Sigmoid colon (tissue), 7 donors: ENCODE measurements around the gene SIRT4. TPM values are rescaled to one million over a fixed set of nuclear protein-coding genes. Genes with fewer than 3 reads are reported as not detected.

ENCODE experiments used
- DNase-seq: peaks from one replicate; pipeline ENCODE4 v3.0.0-alpha.2; 2019
- H3K27ac ChIP-seq, 4 donors: fragments of 200-600 bp; sonication (generic); one replicate each; pipeline ENCODE4 v1.5.1; 2016 to 2019; ENCODE audit warnings: mild to moderate bottlenecking in 1 of 4
- H3K27me3 ChIP-seq, 3 donors: fragments of 200-600 bp; sonication (generic); one replicate each; pipeline ENCODE4 v1.5.1; 2019; ENCODE audit warnings: mild to moderate bottlenecking in 1 of 3
- H3K36me3 ChIP-seq, 4 donors: fragments of 200-600 bp; sonication (generic); one replicate each; pipeline ENCODE4 v1.5.1; 2016 to 2019
- H3K4me1 ChIP-seq, 4 donors: fragments of 200-600 bp; sonication (generic); one replicate each; pipeline ENCODE4 v1.5.1; 2017 to 2019
- H3K4me3 ChIP-seq, 4 donors: fragments of 200-600 bp; sonication (generic); one replicate each; pipeline ENCODE4 v1.5.1; 2017 to 2019; ENCODE audit warnings: mild to moderate bottlenecking in 2 of 4, moderate library complexity in 1 of 4
- H3K9me3 ChIP-seq, 4 donors: fragments of 200-600 bp in 3 of 4; sonication (generic) in 3 of 4; one replicate each; pipeline versions ENCODE4 v1.5.1 to v1.6.1; 2013 to 2019
- CTCF ChIP-seq, 4 experiments: fragments of 450-650 bp in 3 of 4; fragments of 200-600 bp in 1 of 4; IDR thresholded peaks; one replicate each; pipeline ENCODE4 v1.5.1; 2016 to 2019; ENCODE audit warnings: antibody characterized with exemption in 4 of 4, mild to moderate bottlenecking in 3 of 4, moderate library complexity in 2 of 4
- EP300 ChIP-seq, 4 donors: sonication (generic); formaldehyde crosslinking; IDR thresholded peaks; one replicate each; pipeline ENCODE4 v1.6.1; 2017; ENCODE audit warnings: antibody characterized with exemption in 4 of 4
- POLR2A ChIP-seq, 2 donors: fragments of 450-650 bp; IDR thresholded peaks; one replicate each; pipeline ENCODE4 v1.6.1; 2016; ENCODE audit warnings: antibody characterized with exemption in 2 of 2, mild to moderate bottlenecking in 2 of 2, moderate library complexity in 2 of 2
- POLR2AphosphoS5 ChIP-seq, 4 donors: sonication (generic); formaldehyde crosslinking; IDR thresholded peaks; one replicate each; pipeline ENCODE4 v1.6.1; 2017; ENCODE audit warnings: antibody characterized with exemption in 4 of 4
- WGBS, 2 donors: extraction: QIAGEN DNeasy Blood & Tissue Kit; methylation state at CpG; one replicate each; pipeline ENCODE4 v1.1.7; 2013; 5-methylcytosine and 5-hydroxymethylcytosine counted together
- intact Hi-C: fragments of 100-400 bp; cut with DNase I; formaldehyde crosslinking; loops from one replicate; pipeline ENCODE4 v1.15.1; 2023
- polyA plus RNA-seq, 3 donors: library from polyadenylated mRNA; stranded (reverse); fragments of 200-250 nt; gene quantifications; one replicate each; pipeline ENCODE4 v1.2.3, GENCODE V29; 2013
- total RNA-seq, 4 donors: library from RNA; depleted of rRNA; stranded (reverse); fragments of >200 nt; gene quantifications; one replicate each; pipeline ENCODE4 v1.1.0, GENCODE V29; 2016
- donor health status: healthy with polysubstance abuse.
- donor health status: Bipolar disorder and iron deficiency.
- donor health status: healthy.

Gene SIRT4
- total and polyA plus RNA-seq, 7 donors: 0.69 to 3.6 (median 2.8) TPM

DNA sequence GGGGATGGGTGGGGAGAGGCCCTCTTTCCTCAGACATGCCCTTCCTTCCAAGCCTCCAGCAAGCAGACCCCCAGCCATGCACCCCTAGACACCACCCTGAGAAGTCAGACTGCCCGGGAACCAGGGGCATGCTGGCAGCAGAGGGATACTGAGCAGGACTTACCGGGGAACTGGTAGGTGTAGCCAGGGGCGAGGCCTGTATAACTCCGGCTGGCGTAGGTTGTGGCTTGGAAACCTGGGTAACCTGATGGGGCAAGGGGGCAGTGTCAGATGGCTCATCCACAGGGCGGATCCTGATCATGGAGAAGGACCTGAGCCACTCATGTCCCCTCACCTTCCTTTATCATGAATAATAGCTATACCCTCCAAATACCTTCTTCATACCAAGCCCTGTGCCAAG is 51.0 kb downstream of the SIRT4 start:
- no peak for TF ChIP-seq CTCF (IDR thresholded peaks at IDR 0.05)
- TF ChIP-seq POLR2A (IDR thresholded peaks at IDR 0.05): no peak
- no peak for TF ChIP-seq POLR2AphosphoS5 (IDR thresholded peaks at IDR 0.05)
- TF ChIP-seq EP300 (IDR thresholded peaks at IDR 0.05): no peak
- Histone ChIP-seq H3K4me3 (no peak overlapping the region), H3K27me3 (no peaks in the 10 kb centered on the region), H3K4me1 (peaks cover 0 to 5% (median 3%) of the 10 kb centered on the region in 4 donors), H3K9me3 (no peaks in the 10 kb centered on the region), H3K36me3 (no peaks in the 10 kb centered on the region), H3K27ac (no peak overlapping the region)
- intact Hi-C loops: no loop called here
- no peak for DNase-seq
- WGBS, 2 donors: 94 to 96% methylated on average over 6 of the region's 6 CpGs

- H3K9me3 ChIP-seq: no peaks in the 10 kb centered on the region
- H3K4me1 ChIP-seq: peaks cover 0 to 5% (median 3%) of the 10 kb centered on the region in 4 donors
- TF ChIP-seq CTCF (IDR thresholded peaks at IDR 0.05): no peak
- no peak for TF ChIP-seq POLR2A (IDR thresholded peaks at IDR 0.05)
- TF ChIP-seq POLR2AphosphoS5 (IDR thresholded peaks at IDR 0.05): no peak
- no peak for TF ChIP-seq EP300 (IDR thresholded peaks at IDR 0.05)
- intact Hi-C loops: no loop called here
- DNase-seq: no peak
- no peaks in the 10 kb centered on the region for H3K27me3 ChIP-seq
- H3K4me3 ChIP-seq: no peak overlapping the region
- no peaks in the 10 kb centered on the region for H3K36me3 ChIP-seq
- no peak overlapping the region for H3K27ac ChIP-seq
- 92 to 95% methylated on average over 4 of the region's 4 CpGs for WGBS, 2 donors
Observed at GRCh38 chr12:120353556-120354317, 51.6 kb downstream of the SIRT4 start.

DNA sequence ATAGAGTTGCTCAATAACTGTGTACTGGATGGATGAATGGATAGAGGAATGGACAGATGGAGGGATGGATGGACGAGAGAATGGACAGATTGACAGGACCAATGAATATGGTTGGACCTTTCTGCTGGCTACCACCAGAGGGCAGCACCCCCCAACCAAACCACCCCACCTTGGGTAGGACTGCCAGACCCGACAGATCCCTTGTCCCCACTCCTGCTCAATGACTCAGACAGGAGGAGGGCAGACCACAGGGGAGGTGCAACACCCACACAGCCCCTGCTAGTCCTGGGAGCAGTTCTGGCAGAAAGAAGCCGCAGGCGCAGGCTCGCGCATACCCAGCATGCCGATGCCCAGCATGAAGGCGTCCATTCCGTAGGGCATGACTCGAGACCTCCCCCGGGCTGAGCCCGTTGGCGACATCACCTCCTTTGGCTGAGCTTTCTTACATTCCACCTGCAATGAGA is 54.5 kb downstream of the SIRT4 start:
- Histone ChIP-seq H3K4me1 (peaks cover 0 to 9% (median 8%) of the 10 kb centered on the region in 4 donors), H3K36me3 (no peaks in the 10 kb centered on the region), H3K27ac (no peak overlapping the region), H3K9me3 (no peaks in the 10 kb centered on the region), H3K27me3 (peaks cover 0 to 5% (median 0%) of the 10 kb centered on the region in 3 donors), H3K4me3 (no peak overlapping the region)
- intact Hi-C loops: loop anchor here (1.0 kb wide), 1 partner anchor 74 kb away; no protein-coding TSS in a partner anchor
- peak; percentile 83 for DNase-seq
- TF ChIP-seq POLR2AphosphoS5 (IDR thresholded peaks at IDR 0.05) (no peak), POLR2A (IDR thresholded peaks at IDR 0.05) (no peak), EP300 (IDR thresholded peaks at IDR 0.05) (no peak), CTCF (IDR thresholded peaks at IDR 0.05) (peak; percentile 82 to 88 (median 84))
- 70 to 73% methylated on average over 13 of the region's 13 CpGs for WGBS, 2 donors

DNA sequence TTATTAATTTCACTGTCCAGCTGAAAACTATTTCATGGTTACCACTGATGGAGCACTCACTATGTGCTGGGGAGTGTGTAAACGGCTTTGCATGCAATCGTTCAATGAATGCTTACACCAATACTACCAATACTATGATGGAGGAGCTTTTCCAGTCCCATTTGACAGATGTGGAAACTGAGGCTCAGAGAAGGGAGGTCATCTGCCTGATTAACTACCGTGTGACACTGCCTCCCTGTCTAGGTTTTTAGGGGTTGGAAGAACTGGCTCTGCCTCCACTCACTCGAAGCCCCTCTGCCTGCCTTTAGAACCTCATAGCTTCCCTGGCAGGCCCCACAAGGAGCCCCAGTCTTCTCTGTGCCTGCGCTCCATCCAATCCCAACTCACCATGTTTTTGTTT is 55.0 kb downstream of the SIRT4 start:
- Histone ChIP-seq H3K27ac (no peak overlapping the region), H3K4me1 (peaks cover 0 to 14% (median 12%) of the 10 kb centered on the region in 4 donors), H3K36me3 (no peaks in the 10 kb centered on the region), H3K27me3 (peaks cover 0 to 9% (median 0%) of the 10 kb centered on the region in 3 donors), H3K4me3 (no peak overlapping the region), H3K9me3 (no peaks in the 10 kb centered on the region)
- 84 to 89% methylated on average over 5 of the region's 5 CpGs for WGBS, 2 donors
- intact Hi-C loops: no loop called here
- no peak for DNase-seq
- TF ChIP-seq EP300 (IDR thresholded peaks at IDR 0.05) (no peak), CTCF (IDR thresholded peaks at IDR 0.05) (no peak), POLR2A (IDR thresholded peaks at IDR 0.05) (no peak)
